GM12864 (cell line): ENCODE results near the gene PRSS53.

Experiments used
- DNase-seq: peaks from one replicate; pipeline ENCODE4 v3.0.0-alpha.2; 2011; ENCODE audit warnings: low read depth
- H3K4me3 ChIP-seq: 2 replicates; pipeline ENCODE4 v1.5.1; 2011; ENCODE audit warnings: mild to moderate bottlenecking, low read depth, low read length, control low read depth
- CTCF ChIP-seq: IDR thresholded peaks from 2 replicates; pipeline ENCODE4 v1.5.1; 2011; ENCODE audit warnings: low read depth, mild to moderate bottlenecking, moderate library complexity, low read length, control low read depth, inconsistent platforms; ENCODE audit errors: missing control alignments

Gene PRSS53

GRCh38 chr16:31064882-31065461, 23.8 kb downstream of the PRSS53 start:
- no peak for TF ChIP-seq CTCF
- DNase-seq, result no peak
- no peak overlapping the region for H3K4me3 ChIP-seq

GRCh38 chr16:31063843-31064611, 24.7 kb downstream of the PRSS53 start:
- no peak for TF ChIP-seq CTCF
- no peak for DNase-seq
- H3K4me3 ChIP-seq, result no peak overlapping the region

- no peak overlapping the region for H3K4me3 ChIP-seq
- no peak for DNase-seq
- no peak for TF ChIP-seq CTCF
These were observed 25.3 kb downstream of the PRSS53 start for GRCh38 chr16:31063495-31063842.

GRCh38 chr16:31061813-31062440, 26.8 kb downstream of the PRSS53 start:
- no peak for TF ChIP-seq CTCF
- DNase-seq, result no peak
- H3K4me3 ChIP-seq, result no peak overlapping the region

DNA sequence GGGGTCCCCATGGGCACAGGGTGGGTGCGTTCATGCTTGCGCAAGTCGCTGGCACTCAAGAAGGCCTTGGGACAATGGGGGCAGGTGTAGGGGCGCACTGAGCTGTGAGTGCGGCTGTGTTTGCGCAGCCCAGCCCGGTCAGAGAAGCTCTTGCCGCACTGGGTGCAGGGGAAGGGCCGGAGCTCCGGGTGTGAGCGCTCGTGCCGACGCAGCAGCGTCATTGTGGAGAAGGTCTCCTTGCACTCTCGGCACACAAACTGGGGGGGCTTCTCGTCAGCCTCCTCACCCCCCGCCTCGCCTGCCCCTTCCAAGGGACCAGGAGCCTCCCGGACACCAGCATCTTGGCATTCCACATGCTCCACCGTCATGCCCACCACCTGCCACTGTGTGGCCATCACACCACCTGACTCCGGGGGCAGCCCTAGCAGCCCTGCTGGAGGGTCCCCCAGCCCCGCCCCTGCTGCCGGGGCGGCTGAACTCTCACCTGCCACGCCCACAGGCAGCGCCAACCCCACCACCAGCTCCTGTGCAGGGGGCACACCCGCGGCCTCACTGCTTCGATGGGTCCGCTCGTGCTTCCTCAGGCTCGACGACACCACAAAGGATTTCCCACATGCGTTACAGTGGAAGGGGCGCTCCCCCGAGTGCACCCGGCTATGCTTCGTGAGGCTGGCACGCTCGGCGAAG, 27.5 kb downstream of the PRSS53 start:
- TF ChIP-seq CTCF, result no peak
- no peak for DNase-seq
- H3K4me3 ChIP-seq, result no peak overlapping the region

GRCh38 chr16:31055613-31056012, 33.1 kb downstream of the PRSS53 start:
- no peak for DNase-seq
- no peak overlapping the region for H3K4me3 ChIP-seq
- TF ChIP-seq CTCF, result no peak
